H1 (cell line): ENCODE measurements around the gene DPEP1. TPM values are rescaled to one million over a fixed set of nuclear protein-coding genes. Genes with fewer than 3 reads are reported as not detected.

Experiments
- CTCF ChIA-PET: fragments of 300-600 bp; sonication (Branson Sonifier 250); formaldehyde crosslinking; loops from one replicate; lab custom pipeline; 2021; ENCODE audit not compliant: partially characterized antibody; lab: Charles Lee
- POLR2A ChIA-PET: fragments of 300-600 bp; sonication (Branson Sonifier 250); formaldehyde crosslinking; loops from one replicate; lab custom pipeline; 2021; ENCODE audit warnings: inconsistent platforms; ENCODE audit not compliant: partially characterized antibody; lab: Charles Lee
- DNase-seq, 2 experiments: peaks; one replicate each; pipeline versions ENCODE4 v3.0.0 to v3.0.0-alpha.2; 2010 to 2022; ENCODE audit warnings: low spot score in 2 of 2, low read depth in 1 of 2, mixed read lengths in 1 of 2
- FAIRE-seq: peaks from 2 replicates; lab custom pipeline; 2011; peaks lifted over from hg19 to GRCh38; lab: Jason Lieb, UNC
- H2AFZ ChIP-seq: 2 replicates; pipeline ENCODE4 v1.8.1; 2012; ENCODE audit warnings: low read length, inconsistent platforms
- H2AK5ac ChIP-seq: 2 replicates; pipeline ENCODE4 v1.6.1; 2013; ENCODE audit warnings: low read depth, low read length
- H2BK120ac ChIP-seq: replicated peaks from 2 replicates; pipeline ENCODE3; 2013; ENCODE audit warnings: low read depth, low read length, inconsistent platforms
- H2BK12ac ChIP-seq: 2 replicates; pipeline ENCODE4 v1.6.1; 2013; ENCODE audit warnings: low read depth, low read length
- H2BK15ac ChIP-seq: 2 replicates; pipeline ENCODE4 v1.6.1; 2013; ENCODE audit warnings: low read length
- H2BK20ac ChIP-seq: 2 replicates; pipeline ENCODE4 v1.6.1; 2013; ENCODE audit warnings: low read length
- H2BK5ac ChIP-seq: 2 replicates; pipeline ENCODE4 v1.6.1; 2013; ENCODE audit warnings: low read depth, low read length
- H3K14ac ChIP-seq: 2 replicates; pipeline ENCODE4 v1.6.1; 2013; ENCODE audit warnings: inconsistent platforms; ENCODE audit not compliant: insufficient read length
- H3K18ac ChIP-seq: 2 replicates; pipeline ENCODE4 v1.6.1; 2013; ENCODE audit warnings: low read length; ENCODE audit errors: extremely low read depth
- H3K23ac ChIP-seq: 2 replicates; pipeline ENCODE4 v1.6.1; 2013; ENCODE audit warnings: inconsistent platforms; ENCODE audit not compliant: insufficient read length
- H3K23me2 ChIP-seq: 2 replicates; pipeline ENCODE4 v1.6.1; 2013; ENCODE audit warnings: low read depth, low read length
- H3K27ac ChIP-seq: 2 replicates; pipeline ENCODE4 v1.6.1; 2011; ENCODE audit warnings: low read depth, low read length, inconsistent platforms
- H3K27me3 ChIP-seq, 4 experiments: replicated peaks in 1 of 4; 1 replicate in 1 of 4; 2 replicates in 3 of 4; pipeline versions ENCODE4 v1.6.1 to v1.8.1; 2011 to 2013; ENCODE audit warnings: low read length in 3 of 4, mild to moderate bottlenecking in 3 of 4, inconsistent platforms in 2 of 4, mixed read lengths in 2 of 4, moderate library complexity in 1 of 4; ENCODE audit not compliant: control insufficient read depth in 3 of 4, insufficient read depth in 3 of 4; ENCODE audit errors: extremely low read depth in 1 of 4
- H3K36me3 ChIP-seq, 4 experiments: 2 replicates each; pipeline versions ENCODE4 v1.6.1 to v1.8.1; 2011 to 2013; ENCODE audit warnings: mild to moderate bottlenecking in 4 of 4, low read length in 3 of 4, moderate library complexity in 2 of 4, control low read depth in 1 of 4, inconsistent platforms in 1 of 4; ENCODE audit not compliant: insufficient read depth in 4 of 4, control insufficient read depth in 2 of 4
- H3K4ac ChIP-seq: replicated peaks from 2 replicates; pipeline ENCODE3; 2013; ENCODE audit warnings: low read length, low read depth, mixed read lengths, inconsistent platforms; ENCODE audit not compliant: insufficient read length
- H3K4me1 ChIP-seq, 4 experiments: replicated peaks in 1 of 4; 1 replicate in 1 of 4; 2 replicates in 3 of 4; pipeline versions ENCODE4 v1.6.1 to v1.8.1; 2011 to 2013; ENCODE audit warnings: low read length in 3 of 4, inconsistent platforms in 2 of 4, mixed read lengths in 1 of 4; ENCODE audit not compliant: insufficient read depth in 4 of 4, control insufficient read depth in 3 of 4
- H3K4me2 ChIP-seq, 2 experiments: 2 replicates each; pipeline versions ENCODE4 v1.6.1 to v1.8.1; 2011 to 2013; ENCODE audit warnings: low read depth in 2 of 2, low read length in 2 of 2, control low read depth in 1 of 2, inconsistent platforms in 1 of 2, mild to moderate bottlenecking in 1 of 2; ENCODE audit not compliant: insufficient read depth in 1 of 2
- H3K4me3 ChIP-seq, 4 experiments: fragments of 200-600, 300-600 bp in 1 of 4; sonication (generic), shearing (Covaris generic), sonication (Bioruptor Twin) in 1 of 4; 2 replicates each; pipeline versions ENCODE4 v1.5.1 to v1.8.1; 2011 to 2016; ENCODE audit warnings: low read length in 4 of 4, low read depth in 3 of 4, control low read depth in 2 of 4, inconsistent platforms in 2 of 4, mild to moderate bottlenecking in 2 of 4, mixed read lengths in 1 of 4, moderate library complexity in 1 of 4; ENCODE audit not compliant: insufficient read depth in 2 of 4; ENCODE audit errors: extremely low read depth in 1 of 4
- H3K56ac ChIP-seq: replicated peaks from 2 replicates; pipeline ENCODE3; 2013; ENCODE audit warnings: low read depth, mild to moderate bottlenecking, mixed read lengths, low read length, inconsistent platforms; ENCODE audit not compliant: insufficient read length
- H3K79me1 ChIP-seq: 2 replicates; pipeline ENCODE4 v1.6.1; 2013; ENCODE audit warnings: low read depth, low read length, control low read depth
- H3K79me2 ChIP-seq, 2 experiments: 2 replicates each; pipeline versions ENCODE4 v1.6.1 to v1.8.1; 2012 to 2013; ENCODE audit warnings: low read length in 2 of 2, mild to moderate bottlenecking in 2 of 2, inconsistent platforms in 1 of 2; ENCODE audit not compliant: insufficient read depth in 2 of 2, control insufficient read depth in 1 of 2
- H3K9ac ChIP-seq, 4 experiments: replicated peaks in 1 of 4; 1 replicate in 1 of 4; 2 replicates in 3 of 4; pipeline versions ENCODE4 v1.6.1 to v1.8.1; 2011 to 2013; ENCODE audit warnings: low read depth in 3 of 4, low read length in 3 of 4, control low read depth in 2 of 4, mild to moderate bottlenecking in 2 of 4, moderate library complexity in 2 of 4, inconsistent platforms in 1 of 4; ENCODE audit errors: extremely low read depth in 1 of 4
- H3K9me3 ChIP-seq, 2 experiments: 2 replicates each; pipeline versions ENCODE4 v1.6.1 to v1.8.1; 2012 to 2013; ENCODE audit warnings: mild to moderate bottlenecking in 2 of 2, moderate library complexity in 2 of 2, control low read depth in 1 of 2, inconsistent platforms in 1 of 2, low read depth in 1 of 2, low read length in 1 of 2, mixed read lengths in 1 of 2; ENCODE audit not compliant: insufficient read depth in 2 of 2
- H4K20me1 ChIP-seq, 2 experiments: replicated peaks in 1 of 2; 2 replicates each; pipeline versions ENCODE3 to v1.8.1; 2011 to 2013; ENCODE audit warnings: inconsistent platforms in 2 of 2, low read length in 2 of 2, mild to moderate bottlenecking in 1 of 2; ENCODE audit not compliant: insufficient read depth in 2 of 2, control insufficient read depth in 1 of 2
- H4K5ac ChIP-seq: 2 replicates; pipeline ENCODE4 v1.6.1; 2013; ENCODE audit warnings: low read length, low read depth, mixed read lengths, inconsistent platforms; ENCODE audit not compliant: insufficient read length
- H4K8ac ChIP-seq: 2 replicates; pipeline ENCODE4 v1.8.0; 2013; ENCODE audit warnings: mild to moderate bottlenecking, moderate library complexity, low read length, inconsistent platforms; ENCODE audit not compliant: insufficient read depth; ENCODE audit errors: extremely low read depth
- H4K91ac ChIP-seq: replicated peaks from 2 replicates; pipeline ENCODE3; 2013; ENCODE audit warnings: low read length, mixed read lengths, inconsistent platforms; ENCODE audit not compliant: insufficient read length
- BRCA1 ChIP-seq: IDR thresholded peaks from 2 replicates; pipeline ENCODE4 v1.6.1; 2012; ENCODE audit warnings: low read depth, low read length, improper control_type of control experiment
- CEBPB ChIP-seq: IDR thresholded peaks from 2 replicates; pipeline ENCODE4 v1.6.1; 2012; ENCODE audit warnings: low read depth, low read length
- CHD2 ChIP-seq: IDR thresholded peaks from 2 replicates; pipeline ENCODE4 v1.6.1; 2012; ENCODE audit warnings: low read length, improper control_type of control experiment
- CREB1 ChIP-seq: IDR thresholded peaks from 2 replicates; pipeline ENCODE4 v1.6.1; 2012; ENCODE audit warnings: inconsistent platforms
- CTBP2 ChIP-seq: IDR thresholded peaks from 2 replicates; pipeline ENCODE4 v1.7.0; 2011; ENCODE audit warnings: borderline replicate concordance, mild to moderate bottlenecking, moderate library complexity, mixed read lengths, low read length; ENCODE audit not compliant: insufficient read depth, insufficient read length
- FOSL1 ChIP-seq: IDR thresholded peaks from 2 replicates; pipeline ENCODE4 v1.6.1; 2011; ENCODE audit warnings: mild to moderate bottlenecking, low read depth, low read length, moderate library complexity; ENCODE audit not compliant: insufficient read depth
- JUND ChIP-seq: IDR thresholded peaks from 2 replicates; pipeline ENCODE4 v1.6.1; 2011; ENCODE audit warnings: mild to moderate bottlenecking, improper control_type of control experiment, low read length
- MAFK ChIP-seq: IDR thresholded peaks from 2 replicates; pipeline ENCODE4 v1.6.1; 2012; ENCODE audit warnings: low read depth, mild to moderate bottlenecking, improper control_type of control experiment, low read length
- POLR2A ChIP-seq, 2 experiments: IDR thresholded peaks; 1 replicate in 1 of 2; 2 replicates in 1 of 2; pipeline ENCODE4 v1.6.1; 2011; ENCODE audit warnings: low read depth in 2 of 2, low read length in 2 of 2, mild to moderate bottlenecking in 2 of 2; ENCODE audit errors: control extremely low read depth in 1 of 2
- TAF7 ChIP-seq: optimal IDR thresholded peaks from 2 replicates; pipeline ENCODE3; 2011; ENCODE audit warnings: low read depth, mild to moderate bottlenecking, inconsistent platforms, low read length, moderate library complexity, borderline replicate concordance
- USF2 ChIP-seq: IDR thresholded peaks from 2 replicates; pipeline ENCODE4 v1.6.1; 2011; ENCODE audit warnings: low read length, improper control_type of control experiment
- ZNF274 ChIP-seq: IDR thresholded peaks from 2 replicates; pipeline ENCODE4 v1.7.0; 2012; ENCODE audit warnings: low read length, borderline replicate concordance; ENCODE audit errors: extremely low read depth
- WGBS, 2 experiments: shearing (Covaris generic) in 1 of 2; methylation state at CpG; one replicate each; pipeline versions ENCODE4 v1.1.6 to v1.1.7; 2013 to 2015; ENCODE audit warnings: low lambda C conversion rate in 2 of 2, mixed read lengths in 2 of 2, inconsistent platforms in 1 of 2, low coverage in 1 of 2, missing lambda C conversion rate in 1 of 2; ENCODE audit not compliant: insufficient replicate concordance in 2 of 2, insufficient coverage in 1 of 2, insufficient read length in 1 of 2; ENCODE audit errors: extremely low coverage in 1 of 2, missing lambda C conversion rate in 1 of 2; 5-methylcytosine and 5-hydroxymethylcytosine counted together
- polyA plus RNA-seq, 7 experiments: library from polyadenylated mRNA; depleted of rRNA in 3 of 7; stranded (reverse) in 5 of 7; unstranded in 2 of 7; fragments of >200 nt in 5 of 7; fragments of 200-250 nt in 2 of 7; gene quantifications; 1 replicate in 5 of 7; 2 replicates in 1 of 7; 4 replicates in 1 of 7; pipeline versions ENCODE4 v1.2.1 to v1.2.3, GENCODE V29; 2011 to 2013; ENCODE audit warnings: missing spikeins in 2 of 7, mixed read lengths in 2 of 7
- total RNA-seq: library from RNA; stranded (reverse); fragmentation: NEBNext Ultra II Directional; extraction: Animal tissue kit (Norgen Biotek cat#: 25700); gene quantifications from 2 replicates; pipeline ENCODE4 v1.2.1, GENCODE V29; 2021

The DPEP1 gene
- total and polyA plus RNA-seq, 2 of the 8 experiments (the other 6 are each of a cell fraction or from before 2014, with no cell fraction given): 2.8 to 3.1 TPM

GRCh38 chr16:89661215-89661614 is 47.8 kb downstream of the DPEP1 start:
- H3K27ac ChIP-seq: no peak overlapping the region
- no peak overlapping the region for H4K91ac ChIP-seq
- peaks cover 2 to 3% of the 10 kb centered on the region in 2 experiments; a peak in 3 of 4 replicates for H3K9me3 ChIP-seq
- no peak overlapping the region for H3K4me2 ChIP-seq
- H3K9ac ChIP-seq: no peak overlapping the region
- H4K20me1 ChIP-seq: peaks cover 3 to 5% of the 10 kb centered on the region in 2 experiments
- DNase-seq (no peak), FAIRE-seq (no peak)
- H2BK20ac ChIP-seq: no peak overlapping the region
- H4K5ac ChIP-seq: no peak overlapping the region
- H2AFZ ChIP-seq: no peak overlapping the region
- no peaks in the 10 kb centered on the region for H3K27me3 ChIP-seq
- H3K23ac ChIP-seq: no peak overlapping the region
- H4K8ac ChIP-seq: no peak overlapping the region
- H3K36me3 ChIP-seq: peaks cover 0 to 22% (median 12%) of the 10 kb centered on the region in 4 experiments; a peak in 6 of 8 replicates
- H2BK120ac ChIP-seq: no peak overlapping the region
- no peak overlapping the region for H2BK5ac ChIP-seq
- H2AK5ac ChIP-seq: no peak overlapping the region
- no peak overlapping the region for H3K4ac ChIP-seq
- peaks cover 4% of the 10 kb centered on the region; the same call in 1 of the 2 replicates for H3K79me1 ChIP-seq
- H3K79me2 ChIP-seq: peaks cover 0 to 15% of the 10 kb centered on the region in 2 experiments; a peak in 2 of 4 replicates
- H3K23me2 ChIP-seq: peaks cover 8% of the 10 kb centered on the region
- 89% methylated on average over 9 of the region's 9 CpGs; no CpG with 5 or more reads in 1 of the 2 experiments for WGBS, 2 experiments
- H3K18ac ChIP-seq: no peak overlapping the region
- no peak overlapping the region for H2BK15ac ChIP-seq
- H3K4me1 ChIP-seq: peaks cover 0 to 8% (median 3%) of the 10 kb centered on the region in 4 experiments; a peak in 3 of 7 replicates
- no peak overlapping the region for H3K56ac ChIP-seq
- no peak overlapping the region for H2BK12ac ChIP-seq
- H3K14ac ChIP-seq: no peak overlapping the region
- no peak overlapping the region for H3K4me3 ChIP-seq
- ChIA-PET POLR2A (no interaction called here), CTCF (interaction anchor here (1.5 kb wide), 1 partner anchor 7 kb away, joined by 3 read pairs; no protein-coding TSS in a partner anchor)
- TF ChIP-seq CTBP2 (no peak), POLR2A (IDR thresholded peaks at IDR 0.05; ENCODE audit: control extremely low read depth in 1 of 2, low read depth in 2 of 2, low read length in 2 of 2) (no peak), MAFK (no peak), FOSL1 (no peak), JUND (no peak), CEBPB (no peak), ZNF274 (no peak), TAF7 (no peak), CREB1 (no peak), USF2 (no peak), CHD2 (no peak), BRCA1 (no peak)
